GM18498 (cell line): ENCODE data around the gene PPP1R3C.

ENCODE experiments used
- ATAC-seq: cut with Tn5 transposase; IDR thresholded peaks from one replicate; pipeline ENCODE4 v1.9.1; 2021; ENCODE audit warnings: mild to moderate bottlenecking, moderate library complexity; ENCODE audit not compliant: unreplicated experiment

The PPP1R3C gene

DNA sequence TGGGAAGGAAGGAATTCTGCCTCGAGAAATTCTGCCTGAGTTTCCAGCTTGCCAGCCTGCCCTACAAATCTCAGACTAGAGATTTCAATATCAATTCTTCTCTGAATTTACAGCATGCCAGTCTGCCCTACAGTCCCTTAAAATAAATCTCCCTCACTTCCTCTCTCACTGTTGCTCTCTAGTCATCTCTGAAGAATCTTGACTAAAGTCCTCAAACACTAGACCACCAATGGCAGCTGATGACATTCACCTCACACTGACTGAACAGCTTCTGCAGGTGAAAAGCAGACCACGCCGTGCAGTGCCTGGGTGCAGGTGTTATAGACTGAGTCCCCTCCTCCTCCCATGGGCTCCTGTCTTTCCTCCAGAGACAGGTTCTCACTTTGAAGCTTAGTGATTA lies 30.4 kb downstream of the PPP1R3C start:
- ATAC-seq = no peak

DNA sequence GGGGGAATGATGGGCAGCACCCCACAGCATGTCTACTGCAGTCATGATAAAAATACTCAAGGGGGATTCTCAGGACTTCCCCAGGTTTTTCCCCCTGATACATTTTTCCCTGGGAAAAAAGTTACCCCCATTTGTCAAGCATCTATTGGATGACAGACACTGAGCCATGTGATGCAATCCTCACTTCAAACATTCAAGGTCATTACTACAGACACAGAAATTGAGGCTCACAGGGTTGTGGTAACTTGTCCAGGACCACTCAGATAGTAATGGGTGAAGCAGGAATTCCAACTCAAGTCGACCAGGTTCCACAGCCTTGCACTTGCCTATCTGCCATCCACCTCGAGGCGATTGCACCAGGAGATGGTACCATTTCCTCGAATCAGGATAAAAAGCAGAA lies 31.7 kb downstream of the PPP1R3C start:
- no peak for ATAC-seq

DNA sequence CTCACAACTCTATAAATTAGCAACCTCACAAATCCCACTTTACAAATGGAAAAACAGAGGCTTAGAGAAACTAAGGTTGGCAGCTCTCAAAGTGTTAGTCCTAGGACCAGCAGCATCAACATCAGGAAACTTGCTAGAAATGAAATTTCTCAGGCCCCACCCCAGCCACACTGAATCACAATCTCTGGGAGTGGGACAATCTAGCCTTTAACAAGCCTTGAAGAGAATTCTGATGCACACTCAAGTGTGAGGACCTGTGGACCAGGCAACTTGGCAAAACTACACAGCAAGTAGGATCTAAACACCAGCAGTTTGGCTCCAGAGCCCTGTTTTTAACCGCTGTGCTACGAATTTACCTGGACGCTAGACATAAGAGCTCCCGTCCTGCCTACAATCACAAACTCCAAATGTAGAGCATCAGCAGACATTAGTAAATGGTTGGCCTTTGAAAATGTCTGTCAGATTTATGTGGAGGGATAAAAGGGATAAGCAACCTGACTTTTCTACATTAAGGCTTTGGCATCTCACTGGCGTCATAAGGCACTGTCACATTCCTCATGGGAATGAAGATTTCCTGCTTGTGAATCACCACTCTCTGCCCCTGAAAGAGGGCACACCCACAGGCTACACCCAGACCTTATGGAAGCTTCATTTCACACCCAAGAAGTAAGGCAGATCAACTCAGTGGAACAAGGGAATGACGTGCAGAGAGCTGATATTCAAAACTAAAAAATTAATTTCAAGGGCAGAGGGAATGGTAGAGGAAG lies 34.5 kb downstream of the PPP1R3C start:
- ATAC-seq = no peak

- ATAC-seq = no peak
These were observed 35.5 kb downstream of the PPP1R3C start for GRCh38 chr10:91597197-91597881.

DNA sequence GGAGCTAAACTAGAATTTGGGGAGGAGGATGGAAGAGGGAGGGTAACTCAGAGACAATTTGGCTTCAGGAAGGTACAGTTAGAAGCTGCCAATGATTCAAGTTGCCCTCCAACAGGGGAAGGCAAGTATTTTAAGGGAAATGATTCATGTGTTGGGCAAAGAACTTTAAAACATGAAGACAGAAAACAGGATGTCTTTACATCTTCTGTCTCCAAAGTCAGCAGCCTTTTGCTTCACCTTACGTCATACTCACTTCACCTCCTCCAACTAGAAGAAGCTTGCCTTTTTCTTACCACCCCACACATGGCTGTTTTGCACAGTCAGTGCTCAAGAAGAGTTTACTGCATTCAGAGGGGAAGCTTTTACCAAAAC lies 36.1 kb downstream of the PPP1R3C start:
- no peak for ATAC-seq

DNA sequence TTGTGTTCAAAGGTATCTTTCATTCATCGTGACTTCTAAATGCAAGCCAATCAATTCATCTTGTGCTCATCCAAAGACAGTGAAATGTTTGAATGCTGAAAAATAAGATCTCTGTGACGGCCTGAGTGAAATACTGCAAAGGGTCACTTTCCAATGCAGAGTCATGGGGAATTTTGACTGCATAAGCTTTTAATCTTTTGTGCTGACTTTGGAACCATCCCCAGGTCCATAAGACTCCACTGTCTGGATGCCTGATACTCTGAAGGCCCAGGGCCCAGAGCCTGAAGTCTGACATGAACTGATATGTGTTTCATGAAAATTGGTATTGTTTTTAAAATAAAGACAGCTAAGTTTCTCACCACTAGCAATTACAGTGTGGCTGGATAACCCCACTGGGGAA lies 39.0 kb downstream of the PPP1R3C start:
- ATAC-seq = no peak

DNA sequence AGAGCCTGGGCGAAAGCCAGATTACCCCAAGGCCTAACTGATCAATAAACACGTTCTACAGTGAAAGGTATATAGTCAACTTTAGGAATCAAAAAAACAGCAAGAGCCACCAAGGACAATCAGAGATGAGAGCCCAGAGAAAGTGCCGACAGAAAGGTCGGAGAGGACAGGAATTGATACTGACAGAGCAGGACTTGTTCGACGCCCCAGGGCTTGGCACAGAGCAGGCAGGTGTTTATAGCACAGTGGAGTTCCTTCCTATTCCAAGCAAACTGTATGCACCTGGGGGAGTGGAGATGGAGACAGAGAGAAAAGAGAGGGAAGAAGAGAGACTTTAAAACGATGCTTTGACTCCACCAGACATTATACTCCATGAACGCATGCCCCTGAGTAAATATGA lies 39.5 kb downstream of the PPP1R3C start:
- ATAC-seq = no peak

DNA sequence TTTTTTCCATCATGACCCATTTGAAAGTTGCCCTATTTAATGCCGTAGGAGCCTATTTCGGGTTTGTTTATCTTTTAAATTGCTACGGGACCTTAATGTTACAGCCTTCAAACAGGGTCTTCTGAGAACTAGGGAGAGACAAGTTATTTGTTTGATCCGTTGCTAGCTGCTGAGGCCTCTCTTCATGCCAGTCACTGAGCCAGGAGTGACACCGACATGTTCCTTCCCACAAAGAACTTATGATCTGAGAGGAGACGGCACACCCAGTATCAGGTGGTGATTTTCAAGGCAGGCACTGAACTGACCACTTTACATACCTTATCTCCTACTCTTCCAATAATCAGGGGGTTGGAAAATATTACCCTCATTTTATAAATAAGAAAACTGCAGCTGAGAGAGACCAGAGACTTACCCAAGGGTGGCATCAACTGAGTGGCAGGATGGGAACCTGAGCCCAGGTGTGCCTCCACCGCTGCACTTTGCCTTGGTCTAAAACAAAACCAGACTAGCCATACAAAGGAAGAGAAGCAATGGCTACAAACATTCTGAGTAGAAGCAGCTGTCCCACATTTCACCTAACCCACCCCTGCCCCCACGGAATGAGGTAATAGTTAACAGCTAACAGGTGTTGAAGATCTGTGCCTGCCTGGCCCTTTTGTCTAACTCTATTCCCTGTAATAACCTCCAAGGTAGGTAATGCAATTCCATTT lies 40.5 kb downstream of the PPP1R3C start:
- no peak for ATAC-seq

DNA sequence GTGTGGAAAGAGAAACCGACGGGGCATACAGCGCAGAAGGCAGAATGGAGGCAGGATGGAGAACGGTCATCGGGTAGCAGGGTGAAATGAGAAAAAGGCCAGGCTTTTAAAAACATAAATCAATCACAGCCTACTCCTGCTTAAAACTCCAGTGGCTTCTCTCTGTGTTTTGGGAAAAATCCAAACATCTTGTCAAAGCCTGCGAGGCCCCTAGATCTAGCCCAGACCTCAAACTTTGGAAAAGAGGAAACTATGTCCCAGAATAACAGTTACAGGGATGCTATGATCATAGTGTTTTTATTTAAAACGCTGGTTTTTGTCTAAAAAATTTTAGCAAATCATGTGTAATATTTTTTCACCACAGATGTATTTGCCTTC lies 41.1 kb downstream of the PPP1R3C start:
- ATAC-seq = no peak

DNA sequence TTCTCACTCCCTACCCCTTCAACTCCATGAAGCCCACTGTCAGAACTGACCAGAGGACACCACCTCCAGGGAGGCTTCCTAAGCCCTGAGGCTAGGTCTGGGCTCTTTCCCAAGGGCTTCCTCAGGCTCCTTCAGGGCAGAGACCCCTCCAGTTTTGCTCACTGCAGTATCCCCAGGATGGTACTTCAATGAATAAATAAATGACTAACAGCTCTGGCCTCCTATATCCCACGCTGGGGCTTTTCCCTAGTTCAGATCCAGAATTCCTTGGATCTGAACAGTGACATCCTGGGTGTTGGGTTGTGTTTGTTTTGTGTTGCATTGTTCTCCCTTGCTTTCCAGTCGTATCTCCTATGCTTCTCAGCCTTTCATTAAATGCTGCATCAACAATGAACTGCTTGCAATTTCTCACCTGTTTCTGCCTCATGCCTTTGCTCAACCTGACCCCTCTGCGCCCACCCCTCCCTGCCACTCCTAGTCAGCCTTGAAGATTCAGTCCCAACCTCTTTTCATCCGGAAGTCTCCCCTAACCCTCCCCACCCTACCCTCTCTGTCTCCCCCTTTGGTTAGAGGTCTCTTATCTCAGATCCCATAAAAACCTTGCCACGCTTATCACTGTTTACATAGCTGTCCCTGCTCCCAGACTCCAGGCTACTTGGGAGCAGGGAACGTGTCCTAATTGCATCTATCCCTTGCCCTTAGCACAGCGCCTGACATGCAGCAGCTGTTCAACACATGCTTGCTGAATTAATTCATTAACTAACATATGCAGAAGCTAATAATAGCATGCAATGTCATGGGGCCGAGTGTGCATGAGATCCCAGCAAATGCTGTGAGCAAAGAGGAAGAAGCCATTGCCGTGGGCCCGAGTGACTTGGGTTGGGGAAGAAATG lies 41.7 kb downstream of the PPP1R3C start:
- ATAC-seq = no peak

DNA sequence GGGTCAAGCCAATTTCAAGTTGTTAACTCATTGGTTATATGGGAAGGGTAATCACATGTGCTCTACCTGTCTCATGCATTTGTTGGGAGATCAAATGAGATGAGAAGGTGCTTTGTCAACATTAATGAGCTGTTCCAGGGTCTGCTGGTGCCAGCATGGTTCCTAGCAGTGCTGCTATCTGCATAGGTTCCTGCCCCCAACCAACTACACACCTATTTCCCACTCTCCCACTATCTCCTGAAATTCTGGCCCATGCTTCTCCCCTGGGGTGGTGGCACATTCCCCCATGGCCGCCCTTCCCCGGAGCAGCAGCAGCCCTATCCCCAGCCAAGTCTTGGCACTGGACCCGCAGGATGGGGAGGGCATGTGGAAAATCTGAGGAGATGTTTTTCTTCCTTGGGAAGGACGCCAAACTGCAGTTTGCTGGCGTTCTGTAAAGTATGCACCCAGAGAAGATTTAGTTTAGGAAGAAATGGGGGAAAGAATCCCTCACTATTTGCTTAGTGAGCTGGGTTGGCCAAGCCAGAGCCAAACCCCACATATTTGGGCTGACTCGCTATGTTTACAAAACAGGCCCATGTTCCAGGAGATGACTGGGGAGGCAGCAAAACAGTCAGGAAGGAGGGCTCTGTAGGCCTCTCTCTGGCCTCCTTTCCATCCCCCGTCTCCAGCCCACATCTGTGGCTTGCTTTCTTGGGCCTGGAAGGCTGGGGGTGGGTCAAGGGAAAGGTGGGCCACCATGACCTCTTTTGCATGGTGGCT lies 42.5 kb downstream of the PPP1R3C start:
- ATAC-seq = no peak

- ATAC-seq = no peak
These were observed 43.2 kb downstream of the PPP1R3C start for GRCh38 chr10:91589658-91590035.

DNA sequence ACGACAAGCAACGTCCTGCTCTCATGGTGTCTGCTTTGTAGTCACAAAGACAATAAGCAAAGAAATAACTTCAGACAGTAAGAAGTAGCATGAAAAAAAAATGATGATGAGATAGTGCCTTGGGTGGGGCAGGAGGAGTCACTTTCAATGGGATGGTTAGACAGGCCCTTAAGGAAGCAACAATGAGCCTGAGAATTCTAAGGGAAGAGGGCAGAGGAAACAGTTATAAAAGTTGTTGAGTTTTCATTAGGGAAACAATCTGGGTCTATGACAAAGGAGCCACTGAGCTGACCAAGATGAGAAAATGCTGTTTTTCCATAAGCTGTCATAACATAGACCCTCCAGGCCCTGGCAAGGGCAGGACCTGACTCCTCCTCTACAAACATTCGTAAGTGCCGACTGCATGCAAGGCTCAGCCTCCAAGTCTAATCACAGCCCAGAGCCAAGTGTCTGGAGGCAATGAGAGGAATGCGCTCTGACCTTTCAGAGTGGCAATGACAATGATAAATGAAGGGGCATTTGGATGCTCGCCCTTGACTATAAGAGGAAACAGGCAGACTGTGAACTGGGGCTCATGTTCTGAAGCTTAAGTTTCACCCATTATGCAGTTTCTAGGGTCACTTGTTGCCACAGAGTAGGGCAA lies 43.7 kb downstream of the PPP1R3C start:
- ATAC-seq = no peak

DNA sequence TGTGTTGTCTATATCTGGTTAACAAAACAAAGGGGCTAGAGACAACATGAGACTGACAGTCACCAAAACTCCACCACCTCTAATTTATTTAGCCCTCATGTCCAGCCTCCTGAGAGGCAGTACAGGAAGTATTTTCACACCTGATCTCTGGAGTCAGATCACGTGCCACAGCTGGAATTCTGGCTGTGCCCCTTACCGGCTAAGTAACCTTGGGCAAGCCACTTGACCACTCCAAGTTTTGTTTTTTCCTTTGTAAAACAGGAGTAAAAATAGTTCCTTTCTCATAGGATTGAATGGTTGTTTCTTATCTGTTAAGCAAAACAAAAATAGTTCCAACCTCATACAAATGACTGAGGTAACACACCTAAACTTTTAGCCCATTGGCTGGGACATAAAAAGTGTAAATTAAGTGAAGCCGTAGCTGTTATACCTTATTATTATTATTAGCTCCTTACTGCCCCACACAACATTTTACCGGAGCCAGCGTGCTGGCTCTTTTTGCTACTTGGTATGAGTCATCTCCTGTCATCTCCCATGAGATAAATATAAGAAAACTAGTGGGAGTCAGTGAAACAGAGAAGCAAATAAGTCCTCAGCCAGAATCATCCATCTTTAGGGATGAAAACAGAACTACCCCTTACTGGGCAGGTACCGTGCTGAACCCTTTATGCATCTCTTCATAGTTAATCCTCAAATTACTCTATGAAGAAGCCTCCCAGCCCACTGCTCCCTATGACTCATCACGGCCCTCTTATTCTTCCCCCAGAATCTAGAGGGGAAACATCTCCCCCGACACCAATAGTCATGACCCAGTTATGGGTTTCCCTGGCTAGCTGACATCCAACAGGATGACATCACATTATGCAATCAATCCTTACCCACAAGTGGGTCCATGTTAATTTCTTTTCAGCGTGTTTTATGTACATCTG lies 44.9 kb downstream of the PPP1R3C start:
- ATAC-seq = no peak

DNA sequence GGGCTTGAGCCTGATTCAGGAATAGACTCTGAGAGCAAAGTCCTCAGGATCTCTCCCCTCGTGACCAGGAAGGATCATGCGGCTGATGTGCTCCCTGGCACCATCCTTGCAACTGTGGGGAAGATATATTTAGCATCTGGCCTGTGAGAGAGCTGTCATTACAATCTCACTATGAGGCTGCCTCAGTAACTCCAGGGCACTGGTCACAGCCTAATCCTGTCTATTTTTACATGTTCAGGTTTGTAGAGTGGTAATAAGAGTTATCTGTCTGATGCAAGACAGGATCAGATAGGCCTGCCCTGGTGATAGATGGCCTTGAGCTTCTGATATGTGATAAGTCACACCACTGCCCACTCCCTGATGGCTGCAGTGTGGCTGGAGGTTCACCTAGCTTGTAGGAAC lies 50.7 kb downstream of the PPP1R3C start:
- no peak for ATAC-seq

GRCh38 chr10:91579329-91579985 lies 53.4 kb downstream of the PPP1R3C start:
- no peak for ATAC-seq
